ENCODE data around the gene VASH1. TPM values are rescaled to one million over a fixed set of nuclear protein-coding genes. Genes with fewer than 3 reads are reported as not detected.

The VASH1 gene
- total RNA-seq, 3 donors from 2014 or later (not counting 1 experiment from before 2014, with no cell fraction given): 9.5 to 15.0 (median 13.5) TPM

- H3K4me3 Mint-ChIP-seq: no peak within 1 kb of the TSS
- H3K27ac Mint-ChIP-seq: no peak within 1 kb of the TSS
- ATAC-seq (no peak), DNase-seq (no peak)
- Histone ChIP-seq H3K9me3 (ENCODE audit: control insufficient read depth, insufficient read depth, low read length) (no peaks in the 10 kb centered on the region), H3K4me3 (ENCODE audit: low read length) (no peak within 1 kb of the TSS), H3K27me3 (ENCODE audit: control insufficient read depth, insufficient read depth, low read length) (peaks cover 3% of the 10 kb centered on the region), H3K36me3 (ENCODE audit: control insufficient read depth, insufficient read depth, low read length) (no peaks in the 10 kb centered on the region), H3K27ac (ENCODE audit: low read length) (no peak within 1 kb of the TSS), H3K4me1 (ENCODE audit: control insufficient read depth, insufficient read depth, low read length) (no peaks in the 10 kb centered on the region)
- H3K36me3 Mint-ChIP-seq: no peaks in the 10 kb centered on the region
- 75% methylated on average over 2 of the region's 2 CpGs for WGBS (ENCODE audit: insufficient coverage)
- no peaks in the 10 kb centered on the region for H3K9me3 Mint-ChIP-seq
- H3K27me3 Mint-ChIP-seq (ENCODE audit: low read depth in 2 of 2): peaks cover 0 to 11% of the 10 kb centered on the region in 2 donors
- intact Hi-C loops (cut with micrococcal nuclease): no loop called here
- no peak for TF ChIP-seq CTCF (IDR thresholded peaks at IDR 0.05)
- H3K4me1 Mint-ChIP-seq: no peaks in the 10 kb centered on the region
Measured at GRCh38 chr14:76826122-76826521, 64.9 kb downstream of the VASH1 start, which contains the start of gene LRRC74A. Gene LRRC74A, plus strand, starts transcription at chr14:76826408. Its CDS starts 290 bp downstream, at chr14:76826698.

DNA sequence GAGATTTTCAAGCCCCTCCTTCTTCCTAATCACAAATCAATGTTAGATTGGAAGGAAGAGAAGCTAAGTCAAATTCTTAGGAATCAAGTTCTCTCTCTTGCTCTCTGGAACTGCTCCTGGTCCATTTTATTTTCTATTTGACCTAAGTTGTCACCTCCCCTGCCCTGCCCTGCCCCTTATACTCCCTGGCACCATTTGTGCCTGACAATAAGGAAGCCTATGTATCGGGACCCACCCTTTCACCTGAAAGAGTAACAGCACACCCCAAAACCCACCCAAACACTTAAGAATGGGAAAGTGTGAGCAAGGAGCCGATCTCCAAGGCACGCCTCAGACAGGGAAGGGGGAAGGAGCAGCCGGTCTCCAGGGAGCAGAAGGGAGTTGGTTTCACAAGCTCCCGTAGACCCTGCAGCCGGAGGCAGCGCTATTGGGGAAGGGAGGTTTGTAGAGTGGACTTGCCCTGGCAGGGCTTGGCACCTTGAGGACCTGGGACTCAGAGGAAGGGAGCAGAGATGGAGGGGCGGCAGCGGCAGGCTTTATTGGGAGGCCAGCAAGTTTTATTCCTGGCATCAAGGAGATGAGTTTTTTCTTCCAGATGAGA is 66.5 kb downstream of the VASH1 start:
- H3K36me3 ChIP-seq (ENCODE audit: control insufficient read depth, insufficient read depth, low read length): no peaks in the 10 kb centered on the region
- peaks cover 0 to 13% of the 10 kb centered on the region in 2 donors for H3K27me3 Mint-ChIP-seq (ENCODE audit: low read depth in 2 of 2)
- no peaks in the 10 kb centered on the region for H3K9me3 ChIP-seq (ENCODE audit: control insufficient read depth, insufficient read depth, low read length)
- no peaks in the 10 kb centered on the region for H3K4me1 Mint-ChIP-seq
- 94% methylated on average over 8 of the region's 9 CpGs for WGBS (ENCODE audit: insufficient coverage)
- no peaks in the 10 kb centered on the region for H3K36me3 Mint-ChIP-seq
- intact Hi-C loops (cut with micrococcal nuclease): no loop called here
- no peak for DNase-seq
- H3K27me3 ChIP-seq (ENCODE audit: control insufficient read depth, insufficient read depth, low read length): peaks cover 3% of the 10 kb centered on the region
- TF ChIP-seq CTCF (IDR thresholded peaks at IDR 0.05): no peak
- no peak overlapping the region for H3K4me3 Mint-ChIP-seq
- H3K27ac Mint-ChIP-seq: no peak overlapping the region
- no peak overlapping the region for H3K27ac ChIP-seq (ENCODE audit: low read length)
- no peaks in the 10 kb centered on the region for H3K4me1 ChIP-seq (ENCODE audit: control insufficient read depth, insufficient read depth, low read length)
- no peaks in the 10 kb centered on the region for H3K9me3 Mint-ChIP-seq
- ATAC-seq: no peak
- H3K4me3 ChIP-seq (ENCODE audit: low read length): no peak overlapping the region

- H3K27ac ChIP-seq (ENCODE audit: low read length): no peak overlapping the region
- no peak overlapping the region for H3K4me3 ChIP-seq (ENCODE audit: low read length)
- intact Hi-C loops (cut with micrococcal nuclease): no loop called here
- Mint-ChIP-seq H3K27me3 (ENCODE audit: low read depth in 2 of 2) (peaks cover 0 to 8% of the 10 kb centered on the region in 2 donors), H3K36me3 (no peaks in the 10 kb centered on the region), H3K4me3 (no peak overlapping the region), H3K27ac (no peak overlapping the region), H3K4me1 (no peaks in the 10 kb centered on the region), H3K9me3 (no peaks in the 10 kb centered on the region)
- DNase-seq (no peak), ATAC-seq (no peak)
- no peaks in the 10 kb centered on the region for H3K36me3 ChIP-seq (ENCODE audit: control insufficient read depth, insufficient read depth, low read length)
- WGBS (ENCODE audit: insufficient coverage): 88% methylated on average over 17 of the region's 17 CpGs
- no peaks in the 10 kb centered on the region for H3K27me3 ChIP-seq (ENCODE audit: control insufficient read depth, insufficient read depth, low read length)
- H3K4me1 ChIP-seq (ENCODE audit: control insufficient read depth, insufficient read depth, low read length): no peaks in the 10 kb centered on the region
- no peak for TF ChIP-seq CTCF (IDR thresholded peaks at IDR 0.05)
- no peaks in the 10 kb centered on the region for H3K9me3 ChIP-seq (ENCODE audit: control insufficient read depth, insufficient read depth, low read length)
Measured at GRCh38 chr14:76828339-76829012, 67.2 kb downstream of the VASH1 start.
